ENCODE data around the gene AMT.
A peak's percentile ranks its signal among the peaks of the same experiment; 100 is the strongest.
"Not testable (repeated sequence)": the region's sequence is repeated elsewhere in the genome, so short reads cannot be mapped to it uniquely, and the experiment has no call there.

Gene AMT

DNA sequence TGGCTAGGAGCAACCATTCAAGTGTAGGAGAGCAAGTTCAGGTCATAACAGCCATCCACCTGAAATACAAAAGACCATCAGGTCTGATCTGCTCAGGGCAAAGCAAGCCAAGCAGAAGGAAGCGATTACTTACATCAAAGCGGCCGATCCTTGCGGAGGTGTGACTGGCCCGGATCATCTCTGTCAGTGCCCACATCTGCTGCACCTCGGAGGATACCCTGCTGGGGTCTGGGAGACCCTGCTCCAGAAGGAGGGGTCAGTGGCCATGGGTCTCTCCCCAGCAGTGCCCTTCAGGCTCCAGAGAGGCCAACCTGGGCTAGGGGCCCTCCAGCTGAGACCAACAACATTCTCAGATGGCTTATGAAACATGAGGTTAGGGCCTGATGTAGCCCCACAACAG is 2.5 kb upstream of the AMT start:
- DNase-seq (ENCODE audit: low read depth in 2 of 2): no peak

DNA sequence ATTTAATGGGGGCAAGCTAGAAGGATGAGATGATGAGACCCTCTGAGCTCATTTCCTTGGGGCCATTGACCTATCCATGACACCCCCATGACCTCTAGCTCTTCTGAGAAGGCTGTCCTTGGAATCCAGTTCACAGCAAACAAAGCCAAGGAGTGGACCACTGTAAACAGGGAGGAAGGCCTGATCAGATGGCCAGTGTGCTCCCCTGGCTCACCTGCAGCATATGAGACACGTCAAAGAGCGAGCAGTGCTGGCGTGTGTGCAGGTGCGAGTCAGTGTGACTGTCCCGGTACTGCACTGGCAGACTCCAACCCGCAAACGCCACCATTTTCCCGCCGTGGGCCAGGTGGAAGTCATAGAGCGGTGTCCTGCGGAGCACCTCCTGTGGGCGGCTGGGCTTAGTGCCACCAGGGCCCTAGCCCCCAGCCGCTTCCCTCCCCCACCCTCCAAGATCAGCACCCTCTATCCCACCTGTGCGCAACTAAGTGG is 339 bp downstream of the AMT start:
- DNase-seq (ENCODE audit: low read depth in 2 of 2): no peak

DNA sequence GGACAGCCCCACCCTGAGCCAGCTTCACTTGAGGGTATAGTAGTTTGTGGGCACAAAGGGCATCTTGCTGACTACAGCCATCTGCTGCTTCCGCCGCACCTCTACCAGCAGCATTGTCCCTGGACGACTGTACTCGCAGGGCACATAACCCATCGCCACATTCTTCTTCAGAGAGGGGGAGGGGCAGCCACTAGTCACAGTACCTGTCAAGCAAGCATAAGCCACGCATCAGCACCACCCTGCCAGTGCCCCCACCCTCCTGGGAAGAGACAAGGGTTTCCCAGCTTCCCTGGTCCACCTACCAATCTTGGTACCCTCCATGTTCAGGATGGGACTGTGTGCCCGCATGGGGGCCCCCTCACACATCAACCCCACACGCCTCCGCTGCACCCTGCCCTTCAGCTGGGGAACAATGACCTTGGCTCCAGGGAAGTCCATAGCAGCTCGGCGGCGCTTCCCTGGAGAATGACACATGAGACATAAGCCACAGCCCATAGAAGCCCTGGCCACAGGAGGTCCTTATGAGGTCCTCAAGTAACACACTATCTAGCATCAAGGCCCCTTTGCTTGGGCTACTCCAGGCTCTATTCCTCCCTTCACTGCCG is 4.7 kb downstream of the AMT start:
- DNase-seq (ENCODE audit: low read depth in 2 of 2): no peak

GRCh38 chr3:49416867-49417266 is 5.4 kb downstream of the AMT start:
- no peak for DNase-seq (ENCODE audit: low read depth in 2 of 2)

DNA sequence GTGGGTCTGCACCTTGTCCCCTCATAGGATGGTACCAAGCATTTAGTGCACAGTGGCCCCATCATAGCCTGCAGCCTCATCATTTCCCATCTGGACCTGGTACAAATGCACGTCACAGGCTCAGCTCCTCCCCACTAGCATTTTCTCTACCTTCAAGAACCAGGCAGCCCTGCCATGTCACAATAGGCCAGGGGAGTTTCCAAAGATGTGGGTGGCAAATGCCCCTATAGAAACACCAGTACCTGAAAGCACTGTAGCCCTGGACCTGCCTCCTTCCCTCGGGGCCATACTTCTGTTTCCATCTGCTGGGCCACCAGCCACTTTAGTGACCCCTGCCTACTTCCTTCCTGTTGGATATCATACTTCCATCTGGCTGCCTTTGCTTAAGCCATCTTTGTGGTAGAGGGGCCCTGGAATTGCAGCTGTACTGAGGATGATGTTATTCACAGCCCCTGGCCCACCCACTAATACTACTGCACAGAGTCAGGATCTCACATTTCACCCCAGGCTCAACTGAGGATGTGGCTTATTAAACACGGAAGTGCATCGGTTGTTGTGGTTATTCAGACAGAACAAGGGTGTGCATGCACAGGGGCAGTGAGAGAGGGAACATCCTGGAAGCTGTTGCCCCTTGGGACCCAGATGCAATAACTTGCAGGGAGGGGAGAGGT is 6.2 kb downstream of the AMT start:
- no peak for DNase-seq (ENCODE audit: low read depth in 2 of 2)

DNA sequence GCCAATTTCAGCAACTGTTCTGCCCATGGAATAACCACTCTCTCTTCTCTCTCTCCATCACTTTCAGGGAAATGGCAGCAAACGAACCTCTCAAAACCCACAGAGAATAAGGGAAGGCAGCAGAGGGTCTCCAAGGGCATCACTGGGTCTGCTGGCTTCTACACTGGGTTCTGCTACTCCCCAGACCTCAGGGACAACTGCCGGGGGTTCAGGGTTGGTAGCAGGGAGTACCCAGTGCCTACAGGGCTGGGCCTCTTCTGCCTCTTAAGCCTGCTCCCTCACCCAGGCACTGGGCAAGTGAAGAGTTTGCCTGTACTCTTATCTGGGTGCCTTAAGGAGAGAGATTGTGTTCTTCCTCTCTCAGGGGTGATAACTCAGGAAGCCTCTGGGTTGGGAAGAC is 7.5 kb downstream of the AMT start:
- DNase-seq (ENCODE audit: low read depth in 2 of 2): no peak

GRCh38 chr3:49413338-49413734 is 8.9 kb downstream of the AMT start:
- no peak for DNase-seq (ENCODE audit: low read depth in 2 of 2)

DNA sequence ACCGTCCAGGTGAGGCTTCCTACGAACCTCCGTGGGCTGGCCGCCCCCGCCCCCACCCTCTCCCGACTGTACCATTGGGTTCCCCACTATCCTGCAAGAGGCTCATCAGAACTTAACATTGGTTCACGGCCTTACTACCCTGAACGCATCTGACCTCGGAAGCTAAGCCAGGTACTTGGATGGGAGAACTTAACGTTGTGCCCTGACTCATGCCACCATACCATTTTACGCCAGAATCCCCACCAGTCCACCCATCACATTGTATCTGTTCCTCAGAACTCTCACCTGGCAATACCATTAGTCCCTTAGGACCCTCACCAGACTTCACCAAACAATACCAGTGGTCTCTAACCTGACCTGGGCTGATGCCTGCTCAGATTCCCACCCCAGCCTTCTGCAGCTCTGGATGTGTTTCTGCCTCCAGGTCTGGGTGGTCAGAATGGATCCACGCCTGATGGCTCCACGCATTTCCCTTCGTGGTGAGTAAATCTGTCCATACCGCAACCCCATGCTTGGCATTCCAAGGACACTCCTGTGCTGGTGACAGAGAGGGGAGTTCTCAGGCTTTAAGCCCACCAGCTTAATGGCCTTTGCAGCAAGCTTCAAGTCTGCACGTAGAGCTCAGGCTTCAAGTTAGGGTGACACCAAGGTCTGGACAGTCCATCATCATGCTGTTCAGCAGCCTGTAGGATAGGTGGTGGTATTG is 9.5 kb downstream of the AMT start:
- DNase-seq (ENCODE audit: low read depth in 2 of 2): no peak

GRCh38 chr3:49411968-49412631 is 10.2 kb downstream of the AMT start, which contains the start of the genes RHOA and TCTA:
Gene RHOA, minus strand, starts transcription at chr3:49411976. Its CDS starts 36,387 bp downstream, at chr3:49375589.
Gene TCTA, plus strand, starts transcription at chr3:49412423. Its CDS starts 4 bp downstream, at chr3:49412427.
- peak; percentile 100 for DNase-seq (ENCODE audit: low read depth in 2 of 2)

GRCh38 chr3:49411535-49411967 is 10.7 kb downstream of the AMT start:
- no peak for DNase-seq (ENCODE audit: low read depth in 2 of 2)

DNA sequence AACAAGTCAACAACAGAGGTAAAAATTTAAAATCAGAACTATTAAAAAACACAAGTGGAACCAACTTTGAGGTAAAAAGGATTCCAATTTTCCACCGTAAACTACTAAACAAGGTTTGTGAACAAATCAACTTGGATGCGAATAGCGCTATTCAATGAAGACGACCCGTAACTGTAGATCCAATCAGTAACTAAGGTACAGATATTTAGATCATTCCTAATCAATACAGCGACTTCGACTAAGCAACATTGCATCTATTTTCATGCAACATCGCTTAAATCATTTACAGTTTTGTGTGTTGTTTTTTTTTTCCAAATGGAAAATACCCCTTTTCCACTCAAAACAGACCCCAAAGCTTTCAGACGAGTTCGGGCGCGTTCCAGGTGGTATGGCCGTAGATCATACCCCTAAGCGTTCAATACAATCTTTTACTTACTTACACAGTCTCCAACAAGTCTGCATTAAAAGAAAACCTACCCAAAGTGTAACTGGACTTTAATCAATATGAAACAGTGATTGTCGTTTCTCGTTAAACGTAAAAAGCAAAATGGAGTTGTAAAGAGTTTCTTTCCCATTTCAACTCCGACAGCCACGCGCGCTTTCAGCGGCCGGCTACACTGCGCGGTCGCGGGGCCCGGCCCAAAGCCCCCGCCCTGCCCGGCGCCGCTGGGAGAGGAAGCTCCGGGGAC is 11.3 kb downstream of the AMT start:
- DNase-seq (ENCODE audit: low read depth in 2 of 2): no peak

- DNase-seq (ENCODE audit: low read depth in 2 of 2): no peak
Observed at GRCh38 chr3:49410066-49410845, 12.0 kb downstream of the AMT start.

GRCh38 chr3:49406571-49407565 is 15.4 kb downstream of the AMT start:
- no peak for DNase-seq (ENCODE audit: low read depth in 2 of 2)

DNA sequence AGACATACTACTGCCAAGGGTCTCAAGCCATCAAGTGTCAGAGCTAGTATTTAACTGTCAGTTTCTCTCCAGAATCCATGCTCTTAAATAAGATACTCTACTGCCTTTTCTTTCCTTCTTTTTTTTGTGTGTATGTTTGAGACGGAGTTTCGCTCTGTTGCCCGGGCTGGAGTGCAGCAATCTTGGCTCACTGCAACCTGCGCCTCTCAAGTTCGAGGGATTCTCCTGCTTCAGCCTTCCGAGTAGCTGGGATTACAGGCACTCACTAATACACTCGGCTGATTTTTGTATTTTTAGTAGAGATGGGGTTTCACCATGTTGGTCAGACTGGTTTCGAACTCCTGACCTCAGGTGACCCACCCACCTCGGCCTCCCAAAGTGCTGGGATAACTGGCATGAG is 16.7 kb downstream of the AMT start:
- not testable (repeated sequence) for DNase-seq (ENCODE audit: low read depth in 2 of 2)

DNA sequence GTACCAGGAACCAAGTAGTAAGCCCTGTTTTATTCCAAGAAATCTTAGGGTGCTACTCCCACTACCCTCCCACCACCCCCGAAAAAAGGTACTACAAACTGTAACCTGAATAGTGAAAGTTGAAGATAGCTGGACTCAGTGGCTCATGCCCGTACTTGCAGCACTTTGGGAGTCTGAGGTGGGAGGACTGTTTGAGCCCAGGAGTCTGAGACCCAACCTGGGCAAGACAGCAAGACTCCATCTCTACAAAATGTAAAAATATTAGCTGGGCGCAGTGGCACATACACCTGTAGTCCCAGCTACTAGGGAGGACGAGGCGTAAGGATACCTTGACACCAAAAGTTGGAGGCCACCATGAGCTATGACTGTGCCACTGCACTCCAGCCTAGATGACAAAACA is 18.4 kb downstream of the AMT start:
- no peak for DNase-seq (ENCODE audit: low read depth in 2 of 2)

DNA sequence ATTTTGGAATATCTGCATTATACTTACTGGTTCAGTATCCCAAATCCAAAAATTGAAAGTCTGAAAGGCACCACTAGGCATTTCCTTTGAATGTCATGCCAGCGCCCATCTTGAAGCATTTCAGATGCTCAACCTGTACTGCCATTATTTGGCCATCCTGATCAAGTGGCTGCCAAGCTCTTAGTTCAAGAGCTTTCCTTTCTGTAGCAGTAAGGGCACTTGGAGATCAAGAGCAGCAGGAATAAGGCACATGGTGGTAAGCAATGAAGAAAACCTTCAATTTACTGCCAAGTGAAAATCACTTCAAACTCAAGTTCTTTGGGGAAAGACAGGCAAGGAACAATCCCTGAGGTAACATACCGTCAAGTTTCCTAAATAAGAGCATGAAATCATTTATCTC is 20.5 kb downstream of the AMT start:
- DNase-seq (ENCODE audit: low read depth in 2 of 2): no peak

- no peak for DNase-seq (ENCODE audit: low read depth in 2 of 2)
Observed at GRCh38 chr3:49399461-49399860, 22.8 kb downstream of the AMT start.

- no peak for DNase-seq (ENCODE audit: low read depth in 2 of 2)
Observed at GRCh38 chr3:49397470-49397869, 24.8 kb downstream of the AMT start.

DNA sequence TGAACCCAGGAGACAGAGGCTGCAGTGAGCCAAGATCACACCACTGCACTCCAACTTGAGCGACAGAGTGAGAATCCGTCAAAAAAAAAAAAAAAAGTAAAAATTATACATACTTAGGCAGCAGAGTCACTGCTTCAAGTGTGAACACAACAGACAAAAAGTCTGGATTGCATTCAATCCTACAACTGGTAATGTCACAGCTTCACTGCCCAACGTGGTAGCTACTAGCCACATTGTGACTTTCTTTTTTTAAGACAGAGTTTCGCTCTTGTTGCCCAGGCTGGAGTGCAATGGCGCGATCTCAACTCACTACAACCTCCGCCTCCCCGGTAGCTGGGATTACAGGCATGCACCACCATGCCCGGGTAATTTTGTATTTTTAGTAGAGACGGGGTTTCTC is 31.0 kb downstream of the AMT start:
- not testable (repeated sequence) for DNase-seq (ENCODE audit: low read depth in 2 of 2)

DNA sequence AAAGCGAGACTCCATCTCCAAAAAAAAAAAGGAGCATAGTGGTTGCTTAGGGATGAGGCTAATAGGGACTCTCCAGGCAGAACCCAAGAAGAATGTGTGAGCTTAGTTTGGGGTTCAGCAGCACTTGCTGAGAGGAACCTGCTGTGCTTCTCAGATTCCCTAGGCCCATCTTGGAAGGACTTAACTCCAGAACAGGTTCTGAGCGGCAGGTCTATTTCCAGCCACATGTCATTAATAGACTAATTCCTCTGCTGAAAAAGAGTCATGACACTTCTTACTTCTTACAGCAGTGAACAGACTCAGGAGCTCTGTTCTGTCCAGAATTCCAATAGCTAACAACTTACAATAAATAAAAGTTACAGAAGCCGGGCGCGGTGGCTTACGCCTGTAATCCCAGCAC is 33.0 kb downstream of the AMT start:
- no peak for DNase-seq (ENCODE audit: low read depth in 2 of 2)
